IPS-11a (cell line): ENCODE data around the gene NATD1.
A peak's percentile ranks its signal among the peaks of the same experiment; 100 is the strongest.

Experiments
- H3K4me3 ChIP-seq: one replicate; pipeline ENCODE4 v1.5.1; 2013; ENCODE audit warnings: low read depth, low read length, control low read depth

The NATD1 gene

DNA sequence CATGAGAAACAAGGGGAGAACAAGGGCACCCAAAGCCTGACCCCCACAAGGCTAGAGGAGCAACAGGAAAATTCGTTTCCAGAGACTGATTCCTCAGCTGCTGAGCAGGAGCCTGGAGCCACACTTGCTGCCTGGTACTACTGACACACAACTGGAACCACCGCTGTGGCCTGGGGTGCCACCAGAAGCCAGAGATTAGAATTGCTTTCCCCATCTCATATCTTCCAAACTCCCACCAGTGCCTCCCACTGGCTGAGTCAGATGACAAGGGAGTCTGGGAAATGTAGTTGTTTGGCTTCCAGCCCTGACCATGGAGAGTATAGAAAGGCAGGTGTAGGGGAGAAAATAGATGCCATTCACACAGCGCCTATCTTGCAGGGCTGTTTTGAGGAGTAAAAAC is 35.1 kb downstream of the NATD1 start:
- H3K4me3 ChIP-seq, result no peak overlapping the region

DNA sequence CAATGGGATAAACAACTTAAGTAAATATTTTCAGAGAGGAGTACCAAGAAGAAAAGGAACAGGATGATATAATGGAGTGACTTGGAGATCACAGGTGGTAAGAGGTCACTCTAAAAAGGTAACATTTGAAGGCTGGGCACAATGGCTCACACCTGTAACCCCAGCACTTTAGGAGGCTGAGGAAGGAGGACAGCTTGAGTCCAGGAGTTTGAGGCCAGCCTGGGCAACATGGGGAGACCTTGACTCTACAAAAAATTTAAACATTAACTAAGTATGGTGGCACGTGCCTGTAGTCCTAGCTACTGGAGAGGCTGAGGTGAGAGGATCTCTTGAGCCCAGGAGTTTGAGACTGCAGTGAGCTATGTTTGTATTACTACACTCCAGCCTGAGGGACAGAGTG is 35.9 kb downstream of the NATD1 start:
- no peak overlapping the region for H3K4me3 ChIP-seq

DNA sequence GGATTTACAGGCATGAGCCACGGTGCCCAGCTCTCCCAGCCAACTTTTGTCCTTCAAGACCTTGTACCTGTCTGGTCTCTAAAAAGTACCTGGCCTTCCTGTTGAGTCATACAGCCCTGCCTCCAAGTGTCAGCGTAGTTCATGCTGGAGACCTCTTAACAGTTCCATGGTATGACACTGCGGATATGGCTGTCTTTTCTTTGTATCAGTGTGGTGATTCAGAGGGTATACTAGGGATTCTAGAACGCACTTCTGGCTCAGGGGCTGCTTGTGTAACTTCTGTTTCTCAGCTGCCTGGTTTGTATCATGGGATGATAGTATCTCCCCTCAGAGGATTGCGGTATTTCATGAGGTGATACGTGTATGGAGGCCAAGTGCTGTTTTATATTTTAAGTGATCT is 37.3 kb downstream of the NATD1 start:
- no peak overlapping the region for H3K4me3 ChIP-seq

DNA sequence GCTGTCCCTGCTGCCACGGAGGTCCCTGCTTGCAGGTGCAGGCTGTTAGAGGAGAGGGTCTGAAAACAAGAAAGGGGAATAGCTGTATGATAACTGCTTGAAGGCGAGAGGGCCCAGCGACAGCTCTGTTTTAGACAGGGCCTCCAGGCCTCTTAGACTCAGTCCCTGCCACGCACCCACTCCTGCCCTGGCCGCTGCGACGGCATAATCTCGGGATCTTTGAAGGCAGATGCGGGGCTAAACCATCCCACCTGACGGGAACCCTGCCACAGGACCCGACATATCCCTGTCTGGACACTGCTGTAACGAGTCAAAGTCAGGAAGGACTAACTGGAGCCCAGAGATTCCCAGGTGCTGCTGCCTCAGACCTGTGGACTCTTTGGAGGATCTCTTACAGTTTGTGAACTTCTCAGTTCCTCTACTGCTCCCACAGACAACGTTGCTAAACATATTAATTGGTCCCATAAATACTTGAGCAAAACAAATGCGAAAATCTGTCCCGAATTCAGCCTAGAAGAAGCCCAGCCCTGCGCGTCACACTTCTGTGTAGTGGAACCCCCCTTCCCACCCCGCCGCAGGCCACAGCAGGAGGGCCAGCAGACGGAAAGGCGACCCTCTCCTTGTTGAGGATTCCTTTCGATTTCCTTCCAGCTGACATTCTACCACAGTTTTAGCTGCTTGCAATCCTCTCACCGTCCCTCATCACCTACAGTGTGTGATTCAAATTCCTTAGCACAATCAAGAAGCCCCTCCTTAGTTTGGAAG is 38.3 kb downstream of the NATD1 start:
- H3K4me3 ChIP-seq, result peak overlapping the region; percentile 93

DNA sequence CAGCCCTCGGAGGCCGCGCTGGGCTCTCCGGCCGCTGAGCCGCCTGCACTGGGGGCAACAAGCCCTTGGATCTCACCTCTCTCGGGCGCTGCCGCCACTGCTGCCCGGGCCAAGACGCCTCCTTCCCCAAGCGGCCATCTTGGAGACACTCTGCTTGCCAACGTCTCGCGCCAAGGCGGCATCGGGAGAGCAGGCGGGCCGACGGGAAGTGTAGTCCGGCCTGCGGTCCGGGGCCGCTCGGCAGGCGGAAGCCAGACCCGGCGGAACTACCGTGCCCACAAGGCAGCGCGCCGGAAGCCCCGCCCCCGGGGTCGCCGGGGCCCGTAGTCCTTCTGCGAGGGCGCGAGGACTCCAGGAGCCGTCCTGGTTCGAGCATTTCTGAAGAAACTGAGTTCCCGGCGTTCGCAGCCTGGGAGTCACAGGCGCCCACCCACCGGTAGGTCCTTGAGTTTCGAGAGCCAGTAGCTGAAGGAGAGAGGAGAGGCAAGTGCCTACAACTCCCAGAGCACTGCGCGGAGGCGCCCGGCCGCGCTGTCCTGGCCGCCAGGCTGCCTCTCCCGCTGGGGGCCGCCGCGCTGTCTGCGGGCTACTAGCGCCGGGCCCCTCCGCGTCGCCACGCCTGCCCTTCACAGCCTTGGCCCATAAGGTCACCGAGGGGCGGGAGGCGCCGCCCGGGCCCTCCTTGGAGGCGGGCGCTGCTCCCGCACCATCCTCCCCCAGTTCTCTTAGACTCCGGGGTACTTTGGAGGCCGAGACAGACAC is 39.0 kb downstream of the NATD1 start, which contains the start of gene TMEM11:
TSS of gene TMEM11 (minus strand) at position 147 of the 762 bp plus-strand sequence. CDS start at position 138, 9 bp downstream.
- H3K4me3 ChIP-seq, result peak within 1 kb of the TSS; percentile 93

DNA sequence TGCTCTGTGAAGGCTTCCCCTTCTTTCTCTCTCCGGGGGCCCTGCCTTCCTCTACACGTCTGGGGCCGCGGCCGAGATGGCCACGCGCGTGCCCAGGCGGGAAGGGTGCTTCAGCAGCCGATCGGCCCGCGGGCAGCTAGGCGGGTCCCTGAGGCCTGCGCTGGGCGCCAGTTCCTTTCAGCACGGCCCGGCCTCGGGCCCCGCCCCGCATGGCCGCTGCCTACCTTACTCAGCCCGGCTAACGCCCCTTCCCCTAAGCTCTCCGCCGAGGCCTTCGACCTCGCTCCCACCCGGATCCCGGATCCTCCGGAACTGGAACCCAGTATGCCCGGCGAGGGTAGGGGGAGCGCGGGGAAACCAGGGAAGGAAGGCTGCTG is 39.6 kb downstream of the NATD1 start:
- H3K4me3 ChIP-seq, result peak overlapping the region; percentile 93

DNA sequence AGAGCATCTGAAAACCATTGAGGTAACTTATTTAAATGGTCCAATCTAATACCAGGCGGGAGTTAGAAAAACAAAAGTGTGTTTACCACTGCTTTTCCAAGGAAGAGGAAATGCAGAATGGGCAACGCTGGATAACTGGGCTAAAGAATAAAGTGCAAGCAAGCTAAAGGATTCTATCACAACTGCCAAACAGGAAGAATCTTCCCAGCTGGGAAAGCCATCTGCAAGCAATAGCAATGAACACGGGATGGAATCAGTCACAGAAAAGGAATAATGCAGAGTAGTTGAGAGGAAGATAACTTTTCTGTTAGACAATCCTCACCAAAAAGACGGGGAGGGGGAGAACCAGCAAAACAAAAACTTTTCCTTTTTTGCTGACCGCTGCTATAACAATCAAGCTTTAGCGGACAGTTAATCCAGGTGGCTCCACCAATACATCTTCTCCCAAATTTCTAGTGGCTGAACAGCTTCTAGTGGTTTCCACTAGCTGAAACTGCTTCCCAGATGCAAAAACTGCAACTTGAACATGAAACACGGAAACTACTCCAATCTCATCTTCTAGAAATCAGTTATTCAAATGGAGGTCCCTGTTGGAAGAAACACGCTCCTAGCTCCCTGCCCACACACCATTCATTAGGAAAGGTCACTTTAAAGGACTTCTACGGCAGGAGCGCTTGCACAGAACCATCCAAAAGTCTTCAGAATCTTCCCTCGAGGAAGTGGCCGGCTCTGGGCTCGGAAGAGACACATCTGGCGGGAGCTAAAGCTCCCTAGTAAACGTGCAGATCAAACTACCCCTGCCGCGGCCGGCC is 40.2 kb downstream of the NATD1 start:
- H3K4me3 ChIP-seq, result peak overlapping the region; percentile 93

DNA sequence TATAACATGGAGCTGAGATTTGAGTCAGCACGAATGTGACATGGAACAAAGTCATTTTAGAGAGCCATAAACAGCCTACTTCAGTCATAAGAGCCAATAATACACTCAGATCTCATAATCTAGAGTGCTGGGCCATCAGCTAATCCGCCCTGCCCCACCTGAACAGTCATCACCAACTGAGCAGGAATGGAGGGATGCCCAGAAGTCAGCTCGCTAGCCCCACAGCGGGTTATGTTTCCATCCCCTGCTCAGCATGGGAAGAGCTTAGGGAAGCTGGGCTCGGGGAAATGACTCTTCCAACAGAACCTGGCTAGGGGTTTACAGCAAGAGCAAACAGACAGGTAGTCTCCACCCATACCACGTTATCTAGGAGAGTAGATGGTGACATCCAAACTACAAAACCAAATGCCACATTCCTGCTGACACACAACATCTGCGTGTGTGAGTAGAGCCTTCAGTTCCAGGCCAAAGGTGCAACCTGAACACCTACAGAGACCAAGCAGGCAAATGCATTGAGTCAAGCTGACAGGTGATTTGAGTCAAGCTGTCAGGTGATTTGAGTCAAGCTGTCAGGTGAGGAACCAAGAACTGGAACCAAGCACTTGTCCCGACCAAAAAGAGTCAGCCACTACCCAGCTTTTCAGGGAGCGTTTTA is 41.3 kb downstream of the NATD1 start:
- H3K4me3 ChIP-seq, result no peak overlapping the region

DNA sequence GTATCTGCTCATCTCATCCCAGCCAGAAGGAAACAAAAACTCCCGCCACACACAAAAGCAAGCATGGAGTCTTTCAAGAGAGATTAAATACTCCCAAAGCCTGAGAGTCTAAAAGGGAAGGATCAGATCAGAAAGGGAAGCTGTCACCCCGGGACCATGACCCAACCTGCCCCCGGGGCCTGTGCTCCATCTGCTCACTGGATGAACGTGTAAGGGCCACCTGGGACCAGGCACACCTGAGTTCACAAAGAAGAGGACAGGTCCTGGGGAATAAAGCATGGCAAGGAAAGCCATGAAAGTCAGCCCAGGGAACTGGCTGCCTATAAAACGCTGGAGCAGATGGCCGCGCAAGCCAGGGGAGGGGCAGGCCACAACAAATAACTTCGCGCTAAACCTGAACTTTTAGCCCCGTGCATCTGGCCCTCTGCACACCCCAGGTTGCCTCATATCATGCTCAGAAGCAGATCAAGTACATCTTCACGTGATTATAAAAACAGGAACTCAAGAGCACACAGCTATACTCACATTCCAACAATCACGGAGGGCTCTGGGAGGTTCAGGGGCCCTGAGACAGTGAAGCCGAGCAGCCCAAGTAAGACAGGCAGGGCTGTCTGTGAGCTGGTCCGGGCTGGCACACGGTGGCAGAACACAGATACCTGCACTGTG is 42.7 kb downstream of the NATD1 start:
- H3K4me3 ChIP-seq, result no peak overlapping the region

DNA sequence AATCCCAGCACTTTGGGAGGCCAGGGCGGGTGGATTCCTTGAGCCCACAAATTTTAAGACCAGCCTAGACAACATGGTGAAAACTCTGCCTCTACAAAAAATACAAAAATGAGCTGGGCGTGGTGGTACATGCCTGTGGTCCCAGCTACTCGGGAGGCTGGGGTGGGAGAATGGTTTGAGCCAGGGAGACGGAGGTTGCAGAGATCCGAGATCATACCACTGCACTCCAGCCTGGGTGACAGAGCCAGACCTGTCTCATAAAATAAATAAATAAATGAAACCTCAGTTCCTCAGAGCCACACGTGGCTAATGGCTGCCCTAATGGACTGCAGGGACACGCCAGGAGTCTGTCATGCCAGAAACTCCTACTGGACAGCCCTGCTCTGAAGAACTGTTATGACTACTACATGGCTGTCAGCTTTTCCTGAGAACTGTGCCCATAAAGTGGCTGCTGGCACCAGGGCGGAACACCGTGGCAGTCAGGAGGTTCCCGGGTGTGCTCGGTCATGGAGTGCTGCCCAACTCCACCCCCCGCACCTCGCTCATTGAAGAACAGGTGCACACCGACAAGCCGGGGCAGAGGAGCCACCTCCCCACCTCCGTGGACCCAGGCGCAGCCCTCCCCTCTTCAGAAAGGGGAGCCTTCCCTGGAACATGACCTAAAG is 43.6 kb downstream of the NATD1 start:
- H3K4me3 ChIP-seq, result no peak overlapping the region

DNA sequence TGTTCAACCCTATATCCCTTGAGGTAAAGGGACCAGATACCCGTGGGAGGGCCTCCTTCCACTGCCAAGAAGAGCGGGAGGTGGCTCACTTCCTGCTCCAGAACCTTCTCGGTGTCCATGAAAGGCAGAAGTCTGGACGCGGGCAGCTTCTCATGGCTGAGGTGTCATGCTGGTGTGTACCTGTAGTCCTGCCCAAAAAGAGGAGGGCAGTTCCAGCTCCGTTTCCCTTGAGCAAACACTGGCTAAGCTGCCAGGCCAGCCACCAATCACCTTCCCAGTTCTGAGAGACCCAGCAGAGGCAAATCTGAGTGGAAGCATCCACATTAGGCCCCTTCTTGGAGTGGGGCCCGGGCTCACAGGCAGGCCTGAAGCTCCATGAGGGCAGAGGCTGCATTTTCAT is 44.9 kb downstream of the NATD1 start:
- H3K4me3 ChIP-seq, result no peak overlapping the region

DNA sequence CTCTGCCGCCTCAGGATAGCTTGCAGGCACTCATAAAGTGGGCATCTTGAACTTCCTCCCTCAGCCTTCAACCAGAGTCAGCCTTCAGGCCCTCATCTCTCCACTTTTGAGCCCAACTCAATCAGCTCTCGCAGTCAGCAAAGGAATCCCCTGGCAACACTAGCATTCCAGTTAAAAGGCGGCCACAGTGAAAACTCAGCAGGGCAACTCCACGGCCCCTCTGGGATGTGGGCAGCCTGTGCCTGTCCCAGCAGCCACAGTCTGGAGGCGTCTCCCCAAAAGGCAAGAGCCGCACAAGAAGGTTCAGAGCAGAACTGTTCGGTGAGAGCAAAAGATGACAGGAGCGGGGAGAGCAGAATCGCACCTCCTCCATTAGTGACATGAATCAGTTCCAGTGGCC is 48.3 kb downstream of the NATD1 start:
- H3K4me3 ChIP-seq, result no peak overlapping the region

DNA sequence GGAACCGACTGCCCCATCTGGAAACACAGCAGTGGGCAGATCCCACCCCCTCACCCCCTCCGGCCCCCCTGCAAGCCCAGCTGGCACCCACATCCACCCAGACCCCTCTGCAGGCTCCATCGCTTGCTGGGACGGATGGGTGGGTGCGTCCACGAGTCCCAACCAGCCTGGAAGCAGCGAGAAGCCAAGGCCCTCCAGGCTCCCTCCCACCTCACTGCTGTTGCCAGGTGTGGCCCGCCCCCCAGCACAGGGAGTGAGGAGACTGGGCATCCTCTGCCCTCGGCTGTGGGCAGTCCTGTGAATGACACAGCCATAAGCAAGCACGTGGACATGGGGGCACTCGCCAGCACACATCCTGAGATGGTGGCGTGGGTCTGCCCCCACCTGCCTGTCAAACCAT is 50.7 kb downstream of the NATD1 start:
- no peak overlapping the region for H3K4me3 ChIP-seq

DNA sequence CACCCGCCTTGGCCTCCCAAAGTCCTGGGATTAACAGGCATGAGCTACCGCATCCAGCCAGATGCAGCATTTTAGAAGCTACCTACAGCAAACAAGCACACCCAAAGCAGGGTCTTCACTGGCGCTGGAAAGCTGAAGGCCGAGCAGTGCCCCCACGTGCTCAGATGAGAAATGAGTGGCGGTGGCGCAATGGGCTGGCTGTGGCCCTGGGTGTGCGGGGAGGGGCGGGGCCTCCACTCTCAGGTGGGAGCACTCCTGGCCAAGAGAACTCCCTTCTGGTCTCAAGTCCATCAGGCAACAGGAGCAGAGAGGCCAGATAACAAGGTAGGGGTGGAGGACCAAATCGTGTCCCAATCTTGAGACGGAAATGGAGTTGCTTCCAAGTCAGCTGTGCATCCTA is 51.3 kb downstream of the NATD1 start:
- H3K4me3 ChIP-seq, result no peak overlapping the region

DNA sequence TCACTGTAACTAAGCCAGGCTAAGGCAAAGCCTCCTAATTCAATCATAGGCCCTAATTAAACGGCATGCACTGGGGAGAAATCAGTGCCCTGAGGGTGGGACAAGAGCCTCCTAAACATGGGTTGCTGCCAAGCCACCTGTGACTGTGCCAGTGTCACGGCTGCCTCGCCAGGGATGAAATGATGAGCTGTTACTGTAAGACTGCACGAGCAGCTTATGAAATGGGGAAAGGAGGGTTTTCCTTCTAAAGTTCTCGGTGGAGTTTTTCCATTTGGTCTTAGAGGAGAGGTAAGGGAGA is 52.0 kb downstream of the NATD1 start:
- no peak overlapping the region for H3K4me3 ChIP-seq

DNA sequence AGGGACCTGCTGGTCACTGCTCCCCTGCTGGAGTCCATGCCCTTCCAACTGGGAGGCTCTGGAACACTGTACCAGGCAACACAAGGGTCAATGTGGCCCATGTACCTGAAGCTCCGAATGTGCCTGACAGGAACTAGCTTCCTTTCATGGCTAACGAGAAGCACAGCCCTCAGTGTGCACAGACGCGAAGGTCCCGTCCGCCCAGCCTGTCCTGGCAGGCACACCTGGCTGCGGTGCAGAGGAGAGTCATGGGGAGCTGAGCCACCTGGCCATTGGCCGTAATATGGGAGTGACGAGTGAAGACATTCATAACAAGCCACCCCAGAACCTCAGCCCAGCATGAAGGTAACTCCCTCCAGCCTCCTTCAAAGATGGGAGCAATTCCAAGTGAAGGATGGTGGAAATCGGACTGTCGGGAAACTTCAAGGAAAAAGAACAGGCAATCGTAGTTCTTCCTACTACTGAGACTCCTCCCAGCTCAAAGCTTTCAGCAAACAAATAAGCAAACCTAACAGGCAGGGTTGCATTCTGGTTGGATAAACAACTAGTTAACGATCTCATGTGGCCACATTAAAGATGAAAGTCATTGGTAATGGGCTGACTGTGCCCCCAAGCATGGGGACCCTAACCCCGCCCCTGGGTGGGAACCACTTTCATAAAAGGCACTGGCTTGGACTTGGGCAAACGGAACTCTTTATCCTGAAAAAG is 52.5 kb downstream of the NATD1 start:
- H3K4me3 ChIP-seq, result no peak overlapping the region

DNA sequence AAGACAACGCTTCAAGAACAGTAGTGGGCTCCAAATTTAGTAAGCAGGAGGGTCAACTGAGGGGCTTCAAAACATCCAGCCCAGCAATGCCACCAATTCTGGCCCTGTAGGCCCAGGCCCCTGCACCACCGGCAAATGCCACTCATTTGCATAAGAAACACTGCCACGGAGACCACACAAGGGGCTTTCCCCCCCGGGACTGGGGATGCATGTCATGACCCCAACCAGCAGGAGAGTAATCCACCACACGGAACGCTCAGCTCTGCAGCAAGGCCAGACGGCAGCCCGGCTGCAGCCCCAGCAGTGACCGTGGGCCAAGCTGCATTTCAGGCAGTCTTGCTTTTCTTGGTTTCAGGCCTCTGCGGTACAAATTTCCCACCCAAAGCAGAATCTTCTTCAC is 53.4 kb downstream of the NATD1 start:
- no peak overlapping the region for H3K4me3 ChIP-seq

DNA sequence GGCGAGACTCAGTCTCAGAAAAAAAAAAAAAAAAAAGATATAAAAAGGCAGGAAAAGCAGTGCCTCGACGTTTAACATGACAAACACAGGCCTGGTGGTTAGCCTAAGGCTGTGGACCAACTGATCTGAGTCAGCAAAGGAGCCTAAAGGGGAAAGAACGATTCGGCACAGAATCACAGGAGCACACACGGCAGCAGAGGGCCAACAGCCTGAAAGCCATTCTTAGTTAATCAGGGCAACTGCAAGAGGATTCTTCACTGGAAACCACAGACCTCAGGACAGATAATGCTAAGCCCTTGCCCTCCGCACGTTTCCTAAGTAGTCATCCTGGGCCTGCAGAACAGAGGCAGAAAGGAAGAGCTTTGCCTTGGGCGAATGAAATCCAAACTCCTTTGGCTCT is 53.9 kb downstream of the NATD1 start:
- H3K4me3 ChIP-seq, result no peak overlapping the region

DNA sequence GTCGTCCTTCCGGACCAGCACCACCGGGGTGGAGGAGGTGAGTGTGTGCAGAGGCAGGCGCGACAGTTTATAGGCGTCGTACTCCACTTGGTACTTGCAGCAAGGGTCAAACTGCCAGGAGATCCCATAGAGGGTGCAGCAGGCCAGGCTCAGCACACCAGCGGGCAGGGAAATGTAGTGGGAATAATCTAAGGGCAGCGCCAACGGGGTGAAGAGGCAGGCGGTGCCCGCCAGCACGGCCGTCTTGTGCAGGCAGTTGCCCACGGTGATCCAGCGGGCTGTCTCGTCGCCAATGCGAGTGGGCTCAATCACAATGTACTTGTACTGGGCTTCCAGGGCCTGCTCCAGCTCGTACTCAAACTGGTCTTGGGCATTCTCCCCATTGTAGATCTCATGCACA is 54.8 kb downstream of the NATD1 start:
- no peak overlapping the region for H3K4me3 ChIP-seq

DNA sequence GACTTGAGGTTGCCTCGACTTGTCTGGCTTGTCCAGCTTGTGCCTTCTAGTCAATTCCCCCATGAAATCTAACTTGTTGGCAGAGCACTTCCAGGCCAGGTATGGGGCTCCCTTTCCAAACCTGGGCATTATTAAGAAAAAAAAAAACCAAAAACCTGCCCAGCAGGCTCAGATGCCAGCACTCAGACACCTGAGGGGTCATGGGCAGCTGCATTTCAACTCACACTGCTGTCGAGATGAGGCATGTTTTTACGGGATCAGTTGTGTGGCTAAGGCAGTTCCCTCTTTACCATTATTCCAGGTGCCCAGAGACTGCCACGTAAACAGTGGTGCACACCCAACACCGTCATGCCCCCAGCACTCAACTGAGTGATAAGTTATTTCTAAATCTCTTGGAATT is 57.1 kb downstream of the NATD1 start:
- no peak overlapping the region for H3K4me3 ChIP-seq
